Measurements from ENCODE around the gene PTPRC. TPM values are rescaled to one million over a fixed set of nuclear protein-coding genes. Genes with fewer than 3 reads are reported as not detected.

Gene PTPRC
- total RNA-seq, 2 experiments from 2014 or later = 177 to 241 TPM

DNA sequence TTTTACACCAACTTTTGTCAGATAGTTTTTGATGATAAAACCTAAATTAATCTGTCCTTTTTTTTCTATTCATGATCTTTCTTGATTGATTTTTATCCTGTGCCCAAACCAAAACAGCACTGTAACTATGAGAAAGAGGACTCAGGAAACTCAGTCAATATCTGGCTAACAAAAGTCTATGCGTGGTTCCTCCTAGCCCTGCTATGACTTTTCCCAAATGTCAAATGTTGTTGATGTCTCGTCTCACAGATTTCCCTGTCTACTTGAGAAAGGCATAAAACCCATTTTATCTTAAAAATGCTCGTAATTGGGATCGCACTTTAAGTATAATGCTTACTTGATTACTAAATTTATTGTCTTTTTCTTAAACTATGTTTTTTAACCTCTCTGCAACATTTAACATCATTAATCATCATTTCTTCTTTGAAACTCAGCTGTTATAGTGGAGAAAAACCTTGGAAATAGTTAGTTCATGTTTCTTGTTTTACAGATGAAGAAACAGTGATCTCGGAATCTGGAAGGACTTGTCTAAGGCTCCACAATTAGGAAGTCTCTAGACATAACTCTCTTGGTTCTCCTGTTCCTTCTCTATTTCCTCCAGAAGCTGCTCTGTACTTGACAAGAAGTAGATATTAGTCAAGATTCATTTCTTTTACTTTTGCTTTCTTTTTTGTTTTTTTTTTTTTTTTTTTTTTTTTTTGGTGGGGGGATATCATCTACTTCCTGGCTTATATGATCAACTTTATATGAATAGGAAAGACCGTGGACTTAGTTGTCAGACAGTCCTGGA, 26.2 kb upstream of the PTPRC start:
- intact Hi-C loops (cut with micrococcal nuclease; ENCODE audit: unreplicated experiment) = no loop called here
- H3K4me3 ChIP-seq (ENCODE audit: low read depth, low read length, poor library complexity, severe bottlenecking) = no peak overlapping the region
- no peaks in the 10 kb centered on the region; the same call in 1 of the 2 replicates for H3K36me3 ChIP-seq (ENCODE audit: insufficient read depth, low read length)

DNA sequence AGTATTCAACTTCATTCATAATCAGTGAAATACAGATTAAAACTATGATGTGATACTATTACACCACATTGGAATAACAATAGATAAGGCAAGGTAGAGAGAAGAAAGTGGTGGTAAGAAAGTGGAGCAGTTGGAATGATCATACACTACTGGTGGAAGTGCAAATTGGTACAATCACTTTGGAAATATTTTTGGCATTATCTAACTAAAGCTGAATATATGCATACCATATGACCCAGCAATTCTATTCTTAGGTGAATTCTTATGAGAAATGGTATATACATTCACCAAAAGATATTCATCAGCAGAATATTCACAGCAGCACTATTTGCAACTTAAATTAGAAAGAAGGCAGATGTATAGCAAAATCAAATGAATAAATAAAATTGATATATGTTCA, 21.4 kb upstream of the PTPRC start:
- DNase-seq (ENCODE audit: low spot score) = no peak
- Histone ChIP-seq H4K20me1 (ENCODE audit: insufficient read depth, low read length) (no peaks in the 10 kb centered on the region), H3K9me3 (ENCODE audit: low read length) (peaks cover 5% of the 10 kb centered on the region; the same call in 1 of the 2 replicates), H3K79me2 (ENCODE audit: insufficient read depth, low read depth, low read length) (no peaks in the 10 kb centered on the region; the same call in 1 of the 2 replicates), H3K36me3 (ENCODE audit: insufficient read depth, low read length) (no peaks in the 10 kb centered on the region; the same call in 1 of the 2 replicates), H3K4me1 (ENCODE audit: insufficient read depth, low read length, poor library complexity, severe bottlenecking) (peaks cover 72% of the 10 kb centered on the region), H3K4me2 (ENCODE audit: low read length) (no peak overlapping the region), H3K4me3 (ENCODE audit: low read depth, low read length, poor library complexity, severe bottlenecking) (no peak overlapping the region), H3K27ac (ENCODE audit: low read depth, low read length, poor library complexity, severe bottlenecking) (no peak overlapping the region), H2AFZ (ENCODE audit: low read length) (no peak overlapping the region; the same call in 1 of the 2 replicates), H3K9me2 (ENCODE audit: insufficient read depth, low read length) (no peaks in the 10 kb centered on the region)
- ChIA-PET CTCF (ENCODE audit: unreplicated experiment) (no interaction called here), POLR2A (interaction anchor here (0.8 to 4.0 kb wide), 9 partner anchors 11 to 422 kb away, joined by 3 to 35 read pairs (median 3); no protein-coding TSS in a partner anchor)
- no peak for TF ChIP-seq EZH2phosphoT487 (IDR thresholded peaks at IDR 0.05; ENCODE audit: borderline replicate concordance, low read depth, low read length)
- intact Hi-C loops (cut with micrococcal nuclease; ENCODE audit: unreplicated experiment) = no loop called here
- no TSS peak for BruUV-seq (replicated peaks)

More for the DNA sequence above, 26.2 kb upstream of the PTPRC start:
- peak overlapping the region; percentile 65 for H2AFZ ChIP-seq (ENCODE audit: low read length)
- H3K27ac ChIP-seq (ENCODE audit: low read depth, low read length, poor library complexity, severe bottlenecking) = no peak overlapping the region
- no peaks in the 10 kb centered on the region for H3K79me2 ChIP-seq (ENCODE audit: insufficient read depth, low read depth, low read length)
- no peak for TF ChIP-seq EZH2phosphoT487 (IDR thresholded peaks at IDR 0.05; ENCODE audit: borderline replicate concordance, low read depth, low read length)
- TF ChIP-seq, protein P1, sequence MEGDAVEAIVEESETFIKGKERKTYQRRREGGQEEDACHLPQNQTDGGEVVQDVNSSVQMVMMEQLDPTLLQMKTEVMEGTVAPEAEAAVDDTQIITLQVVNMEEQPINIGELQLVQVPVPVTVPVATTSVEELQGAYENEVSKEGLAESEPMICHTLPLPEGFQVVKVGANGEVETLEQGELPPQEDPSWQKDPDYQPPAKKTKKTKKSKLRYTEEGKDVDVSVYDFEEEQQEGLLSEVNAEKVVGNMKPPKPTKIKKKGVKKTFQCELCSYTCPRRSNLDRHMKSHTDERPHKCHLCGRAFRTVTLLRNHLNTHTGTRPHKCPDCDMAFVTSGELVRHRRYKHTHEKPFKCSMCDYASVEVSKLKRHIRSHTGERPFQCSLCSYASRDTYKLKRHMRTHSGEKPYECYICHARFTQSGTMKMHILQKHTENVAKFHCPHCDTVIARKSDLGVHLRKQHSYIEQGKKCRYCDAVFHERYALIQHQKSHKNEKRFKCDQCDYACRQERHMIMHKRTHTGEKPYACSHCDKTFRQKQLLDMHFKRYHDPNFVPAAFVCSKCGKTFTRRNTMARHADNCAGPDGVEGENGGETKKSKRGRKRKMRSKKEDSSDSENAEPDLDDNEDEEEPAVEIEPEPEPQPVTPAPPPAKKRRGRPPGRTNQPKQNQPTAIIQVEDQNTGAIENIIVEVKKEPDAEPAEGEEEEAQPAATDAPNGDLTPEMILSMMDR (conservative IDR thresholded peaks at IDR 0.05; ENCODE audit: low read length) = no peak
- BruUV-seq (replicated peaks) = no TSS peak
- no peaks in the 10 kb centered on the region for H4K20me1 ChIP-seq (ENCODE audit: insufficient read depth, low read length)
- H3K4me2 ChIP-seq (ENCODE audit: low read length) = peak overlapping the region; percentile 18; the same call in 1 of the 2 replicates
- ChIA-PET CTCF (ENCODE audit: unreplicated experiment) (no interaction called here), POLR2A (interaction anchor here (0.7 kb wide), 1 partner anchor 48 kb away, joined by 5 read pairs; no protein-coding TSS in a partner anchor)
- H3K4me1 ChIP-seq (ENCODE audit: insufficient read depth, low read length, poor library complexity, severe bottlenecking) = peaks cover 44% of the 10 kb centered on the region
- peaks cover 5% of the 10 kb centered on the region; the same call in 1 of the 2 replicates for H3K9me3 ChIP-seq (ENCODE audit: low read length)
- H3K9me2 ChIP-seq (ENCODE audit: insufficient read depth, low read length) = no peaks in the 10 kb centered on the region
- DNase-seq (ENCODE audit: low spot score) = no peak

DNA sequence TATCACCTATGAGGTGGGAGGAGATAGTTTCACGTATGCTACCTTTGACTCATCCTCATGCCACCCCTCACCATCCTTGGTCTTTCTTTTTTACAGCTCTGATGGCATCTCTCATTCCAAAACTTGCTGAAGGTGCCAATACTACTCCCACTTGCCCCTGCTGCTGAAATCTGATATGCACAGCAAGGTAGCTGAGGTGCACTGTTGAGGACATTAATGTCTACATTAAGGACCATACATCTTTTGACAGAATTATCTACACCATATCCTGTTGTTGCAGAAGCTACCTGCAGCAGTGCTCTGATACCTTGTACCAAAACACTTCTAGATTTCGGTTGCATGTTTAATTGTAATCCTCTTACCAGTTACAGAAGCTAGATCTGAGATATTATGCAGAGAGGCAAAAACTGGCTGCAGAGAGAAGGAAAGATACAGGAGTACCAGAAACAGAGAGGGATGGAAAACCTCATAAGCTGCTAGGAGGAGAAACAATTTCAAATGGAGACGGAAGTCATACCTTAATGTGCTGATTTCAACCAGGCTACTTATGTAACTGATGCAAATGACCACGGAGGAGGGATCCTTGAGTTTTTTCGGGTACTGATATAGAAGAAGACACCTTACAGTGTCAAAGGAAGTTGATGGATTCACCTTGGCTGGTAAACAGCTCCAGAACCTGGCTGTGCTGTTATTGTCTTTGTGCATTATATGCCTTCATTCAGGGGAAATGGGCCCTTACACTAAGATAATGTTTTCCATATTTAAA, 19.3 kb upstream of the PTPRC start:
- H3K79me2 ChIP-seq (ENCODE audit: insufficient read depth, low read depth, low read length) = no peaks in the 10 kb centered on the region; the same call in 1 of the 2 replicates
- peak overlapping the region; percentile 93 for H3K4me2 ChIP-seq (ENCODE audit: low read length)
- peak overlapping the region; percentile 65 for H3K4me3 ChIP-seq (ENCODE audit: low read depth, low read length, poor library complexity, severe bottlenecking)
- H3K9me2 ChIP-seq (ENCODE audit: insufficient read depth, low read length) = no peaks in the 10 kb centered on the region
- intact Hi-C loops (cut with micrococcal nuclease; ENCODE audit: unreplicated experiment) = loop anchor here (5.0 to 10.0 kb wide), 3 partner anchors 462 to 845 kb away; partner anchors contain the start of genes DENND1B and NEK7
- ChIA-PET CTCF (ENCODE audit: unreplicated experiment) (interaction anchor here (0.6 to 3.5 kb wide), 7 partner anchors 9 to 63 kb away, joined by 3 to 22 read pairs (median 4); no protein-coding TSS in a partner anchor), POLR2A (interaction anchor here (0.9 to 7.4 kb wide), 23 partner anchors 11 to 1360 kb away, joined by 3 to 410 read pairs (median 19); partner anchors contain the start of gene PTPRC)
- no peaks in the 10 kb centered on the region for H4K20me1 ChIP-seq (ENCODE audit: insufficient read depth, low read length)
- H3K9me3 ChIP-seq (ENCODE audit: low read length) = peaks cover 5% of the 10 kb centered on the region; the same call in 1 of the 2 replicates
- no TSS peak for BruUV-seq (replicated peaks)
- DNase-seq (ENCODE audit: low spot score) = peak; percentile 72
- TF ChIP-seq, protein P1 (conservative IDR thresholded peaks at IDR 0.05; ENCODE audit: low read length) = peak; percentile 36; the same call in 1 of the 2 replicates
- no peak for TF ChIP-seq EZH2phosphoT487 (IDR thresholded peaks at IDR 0.05; ENCODE audit: borderline replicate concordance, low read depth, low read length)
- peak overlapping the region; percentile 98 for H3K27ac ChIP-seq (ENCODE audit: low read depth, low read length, poor library complexity, severe bottlenecking)
- H3K36me3 ChIP-seq (ENCODE audit: insufficient read depth, low read length) = no peaks in the 10 kb centered on the region; the same call in 1 of the 2 replicates
- peak overlapping the region; percentile 72 for H2AFZ ChIP-seq (ENCODE audit: low read length)
- peaks cover 74% of the 10 kb centered on the region for H3K4me1 ChIP-seq (ENCODE audit: insufficient read depth, low read length, poor library complexity, severe bottlenecking)

All from OCI-LY7 (cell line).